HEK293 (cell line): Measurements from ENCODE around the gene B4GALT1.

Source experiments
- CTCF ChIA-PET: fragments of 350-600 bp; formaldehyde crosslinking; extraction: SDS; loops from one replicate; lab custom pipeline; 2021; ENCODE audit warnings: antibody characterized with exemption; lab: Yijun Ruan, JAX
- POLR2A ChIA-PET: fragments of 300-600 bp; formaldehyde crosslinking; extraction: SDS; loops from one replicate; lab custom pipeline; 2020; ENCODE audit warnings: antibody characterized with exemption, inconsistent platforms; lab: Yijun Ruan, JAX
- H3K27ac ChIP-seq: fragments of 200-500 bp; sonication (Bioruptor generic); 2 replicates; pipeline ENCODE4 v1.5.1; 2014; ENCODE audit warnings: low read depth, low read length, control low read depth, inconsistent platforms; ENCODE audit errors: extremely low read depth
- H3K36me3 ChIP-seq, 2 experiments: fragments of 200-500 bp in 1 of 2; sonication (Bioruptor generic) in 1 of 2; 1 replicate in 1 of 2; 2 replicates in 1 of 2; pipeline ENCODE4 v1.5.1; 2014 to 2017; ENCODE audit warnings: inconsistent platforms in 2 of 2, low read length in 2 of 2; ENCODE audit not compliant: control insufficient read depth in 2 of 2, insufficient read depth in 1 of 2
- H3K4me1 ChIP-seq: fragments of 200-500 bp; sonication (Bioruptor generic); 2 replicates; pipeline ENCODE4 v1.5.1; 2014; ENCODE audit warnings: mild to moderate bottlenecking, low read length, inconsistent platforms; ENCODE audit not compliant: control insufficient read depth, insufficient read depth
- H3K4me3 ChIP-seq: 2 replicates; pipeline ENCODE4 v1.5.1; 2011; ENCODE audit warnings: low read depth, mild to moderate bottlenecking, control low read depth, low read length, moderate library complexity
- H3K9me3 ChIP-seq: fragments of 200-500 bp; sonication (Bioruptor generic); 2 replicates; pipeline ENCODE4 v1.5.1; 2014; ENCODE audit warnings: low read depth, low read length, inconsistent platforms; ENCODE audit not compliant: control insufficient read depth, insufficient read depth
- BCL11B ChIP-seq: fragments of 450-650 bp; formaldehyde crosslinking; IDR thresholded peaks from 2 replicates; pipeline ENCODE4 v1.5.1; 2016; ENCODE audit warnings: low read depth, missing biosample characterization, missing genetic modification characterization
- GLIS2 ChIP-seq: fragments of 450-650 bp; formaldehyde crosslinking; IDR thresholded peaks from 2 replicates; pipeline ENCODE4 v1.5.1; 2016; ENCODE audit warnings: missing biosample characterization, missing genetic modification characterization
- RBAK ChIP-seq: fragments of 450-650 bp; formaldehyde crosslinking; IDR thresholded peaks from 2 replicates; pipeline ENCODE4 v1.5.1; 2016; ENCODE audit warnings: missing biosample characterization, missing genetic modification characterization
- SP2 ChIP-seq: fragments of 450-650 bp; formaldehyde crosslinking; IDR thresholded peaks from 2 replicates; pipeline ENCODE4 v1.5.1; 2016; ENCODE audit warnings: missing biosample characterization, missing genetic modification characterization
- SP3 ChIP-seq: fragments of 450-650 bp; formaldehyde crosslinking; IDR thresholded peaks from 2 replicates; pipeline ENCODE4 v1.5.1; 2016; ENCODE audit warnings: missing biosample characterization, missing genetic modification characterization
- ZNF138 ChIP-seq: fragments of 450-650 bp; formaldehyde crosslinking; IDR thresholded peaks from 2 replicates; pipeline ENCODE4 v1.5.1; 2016; ENCODE audit warnings: missing biosample characterization, missing genetic modification characterization, borderline replicate concordance
- ZNF2 ChIP-seq: fragments of 450-650 bp; formaldehyde crosslinking; IDR thresholded peaks from 2 replicates; pipeline ENCODE4 v1.5.1; 2016; ENCODE audit warnings: missing biosample characterization, missing genetic modification characterization
- ZNF202 ChIP-seq: fragments of 450-650 bp; formaldehyde crosslinking; IDR thresholded peaks from 2 replicates; pipeline ENCODE4 v1.5.1; 2016; ENCODE audit warnings: missing biosample characterization, missing genetic modification characterization, borderline replicate concordance
- ZNF223 ChIP-seq: fragments of 450-650 bp; formaldehyde crosslinking; IDR thresholded peaks from 2 replicates; pipeline ENCODE4 v1.5.1; 2016; ENCODE audit warnings: missing biosample characterization, missing genetic modification characterization
- ZNF324 ChIP-seq: fragments of 450-650 bp; formaldehyde crosslinking; IDR thresholded peaks from 2 replicates; pipeline ENCODE4 v1.5.1; 2016; ENCODE audit warnings: missing biosample characterization, missing genetic modification characterization
- ZNF391 ChIP-seq: fragments of 450-650 bp; formaldehyde crosslinking; IDR thresholded peaks from 2 replicates; pipeline ENCODE4 v1.5.1; 2016; ENCODE audit warnings: low read depth, missing biosample characterization, missing genetic modification characterization, borderline replicate concordance
- ZNF423 ChIP-seq: fragments of 450-650 bp; formaldehyde crosslinking; IDR thresholded peaks from 2 replicates; pipeline ENCODE4 v1.5.1; 2016; ENCODE audit warnings: missing biosample characterization, missing genetic modification characterization
- ZNF510 ChIP-seq: fragments of 450-650 bp; formaldehyde crosslinking; IDR thresholded peaks from 2 replicates; pipeline ENCODE4 v1.5.1; 2018; ENCODE audit warnings: mild to moderate bottlenecking, missing genetic modification characterization, missing biosample characterization; ENCODE audit not compliant: insufficient replicate concordance
- ZNF658 ChIP-seq: fragments of 450-650 bp; formaldehyde crosslinking; IDR thresholded peaks from 2 replicates; pipeline ENCODE4; 2016; ENCODE audit warnings: missing biosample characterization, missing genetic modification characterization
- TF ChIP-seq, protein P1 (sequence below): sonication (generic); formaldehyde crosslinking; IDR thresholded peaks from 2 replicates; pipeline ENCODE4 v1.8.1; 2022; ENCODE audit warnings: mild to moderate bottlenecking, moderate library complexity, missing genetic modification reagents
- TF ChIP-seq, protein P2 (sequence below): fragments of 450-650 bp; formaldehyde crosslinking; IDR thresholded peaks from 2 replicates; pipeline ENCODE4 v1.5.1; 2016; ENCODE audit warnings: missing biosample characterization, missing genetic modification characterization
- TF ChIP-seq, protein P3 (sequence below): fragments of 450-650 bp; IDR thresholded peaks from 2 replicates; pipeline ENCODE4 v1.5.1; 2018; ENCODE audit warnings: missing biosample characterization, missing genetic modification characterization
- TF ChIP-seq, protein P4 (sequence below): fragments of 450-650 bp; formaldehyde crosslinking; IDR thresholded peaks from 2 replicates; pipeline ENCODE4 v1.5.1; 2016; ENCODE audit warnings: missing biosample characterization, missing genetic modification characterization
- TF ChIP-seq, protein P5 (sequence below): fragments of 450-650 bp; formaldehyde crosslinking; IDR thresholded peaks from 2 replicates; pipeline ENCODE4 v1.5.1; 2016; ENCODE audit warnings: missing biosample characterization, missing genetic modification characterization

Gene B4GALT1

DNA sequence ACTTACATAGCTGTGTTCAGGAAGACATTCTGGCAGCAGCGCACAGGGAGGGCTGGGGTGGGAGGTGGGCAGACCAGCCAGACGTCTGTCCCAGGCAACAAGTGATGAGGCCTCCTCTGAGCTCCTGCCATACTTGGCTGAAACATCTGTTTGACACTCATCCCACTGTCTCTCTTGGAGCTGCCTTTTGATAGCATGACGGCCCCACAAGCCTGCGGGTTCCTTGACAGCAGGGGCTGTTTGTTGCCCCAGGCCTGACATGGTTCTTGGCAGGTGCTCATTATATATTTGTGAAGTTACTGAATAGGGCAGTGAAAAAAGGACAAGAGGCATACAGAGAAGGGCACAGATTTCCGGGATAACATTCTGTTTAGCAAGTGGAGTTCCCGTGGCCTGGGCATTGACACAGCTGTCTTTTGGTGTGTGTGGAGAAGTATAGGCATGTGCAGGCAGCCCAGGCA, 22.2 kb upstream of the B4GALT1 start:
- POLR2A ChIA-PET = no interaction called here

DNA sequence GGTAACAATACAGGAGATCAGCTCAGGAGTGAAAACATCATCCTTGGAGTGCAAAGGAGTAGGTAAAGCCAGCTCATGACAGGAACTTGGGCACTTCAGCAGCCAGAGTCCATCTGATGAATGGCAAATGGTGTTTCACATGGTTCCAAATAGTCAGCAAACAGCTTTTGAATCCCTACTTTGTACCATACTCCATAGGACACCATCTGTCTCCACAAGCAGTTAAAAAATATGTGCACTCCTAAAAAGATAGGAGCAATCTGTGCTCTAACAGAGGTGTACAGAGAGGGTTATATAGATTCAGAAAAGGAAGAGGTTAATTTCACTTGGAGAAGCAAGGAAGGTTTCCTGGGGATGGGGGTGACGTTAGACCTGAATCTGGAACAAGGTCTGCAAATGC, 21.6 kb upstream of the B4GALT1 start:
- no peaks in the 10 kb centered on the region for H3K36me3 ChIP-seq
- ChIA-PET CTCF (no interaction called here), POLR2A (no interaction called here)
- no peak overlapping the region for H3K4me3 ChIP-seq
- no peaks in the 10 kb centered on the region for H3K9me3 ChIP-seq
- H3K27ac ChIP-seq = no peak overlapping the region
- no peaks in the 10 kb centered on the region for H3K4me1 ChIP-seq
- TF ChIP-seq ZNF423 (tag by site-specific recombination) (no peak), SP2 (no peak), ZNF510 (tag by site-specific recombination) (no peak), ZNF202 (tag by site-specific recombination) (no peak), RBAK (no peak), ZNF2 (tag by site-specific recombination) (no peak), BCL11B (tag by site-specific recombination) (no peak), ZNF138 (tag by site-specific recombination) (no peak)
- TF ChIP-seq, protein P1, sequence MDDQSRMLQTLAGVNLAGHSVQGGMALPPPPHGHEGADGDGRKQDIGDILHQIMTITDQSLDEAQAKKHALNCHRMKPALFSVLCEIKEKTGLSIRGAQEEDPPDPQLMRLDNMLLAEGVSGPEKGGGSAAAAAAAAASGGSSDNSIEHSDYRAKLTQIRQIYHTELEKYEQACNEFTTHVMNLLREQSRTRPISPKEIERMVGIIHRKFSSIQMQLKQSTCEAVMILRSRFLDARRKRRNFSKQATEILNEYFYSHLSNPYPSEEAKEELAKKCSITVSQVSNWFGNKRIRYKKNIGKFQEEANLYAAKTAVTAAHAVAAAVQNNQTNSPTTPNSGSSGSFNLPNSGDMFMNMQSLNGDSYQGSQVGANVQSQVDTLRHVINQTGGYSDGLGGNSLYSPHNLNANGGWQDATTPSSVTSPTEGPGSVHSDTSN = no peak
- TF ChIP-seq, protein P2, sequence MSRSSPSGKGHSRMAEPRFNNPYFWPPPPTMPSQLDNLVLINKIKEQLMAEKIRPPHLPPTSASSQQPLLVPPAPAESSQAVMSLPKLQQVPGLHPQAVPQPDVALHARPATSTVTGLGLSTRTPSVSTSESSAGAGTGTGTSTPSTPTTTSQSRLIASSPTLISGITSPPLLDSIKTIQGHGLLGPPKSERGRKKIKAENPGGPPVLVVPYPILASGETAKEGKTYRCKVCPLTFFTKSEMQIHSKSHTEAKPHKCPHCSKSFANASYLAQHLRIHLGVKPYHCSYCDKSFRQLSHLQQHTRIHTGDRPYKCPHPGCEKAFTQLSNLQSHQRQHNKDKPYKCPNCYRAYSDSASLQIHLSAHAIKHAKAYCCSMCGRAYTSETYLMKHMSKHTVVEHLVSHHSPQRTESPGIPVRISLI = no peak

More for the DNA sequence above, 22.2 kb upstream of the B4GALT1 start:
- TF ChIP-seq BCL11B (tag by site-specific recombination) (no peak), ZNF658 (tag by site-specific recombination) (no peak), GLIS2 (no peak), ZNF391 (tag by site-specific recombination) (no peak), ZNF324 (tag by site-specific recombination) (no peak), ZNF223 (tag by site-specific recombination) (no peak), SP3 (tag by site-specific recombination) (no peak)
- TF ChIP-seq, protein P3, sequence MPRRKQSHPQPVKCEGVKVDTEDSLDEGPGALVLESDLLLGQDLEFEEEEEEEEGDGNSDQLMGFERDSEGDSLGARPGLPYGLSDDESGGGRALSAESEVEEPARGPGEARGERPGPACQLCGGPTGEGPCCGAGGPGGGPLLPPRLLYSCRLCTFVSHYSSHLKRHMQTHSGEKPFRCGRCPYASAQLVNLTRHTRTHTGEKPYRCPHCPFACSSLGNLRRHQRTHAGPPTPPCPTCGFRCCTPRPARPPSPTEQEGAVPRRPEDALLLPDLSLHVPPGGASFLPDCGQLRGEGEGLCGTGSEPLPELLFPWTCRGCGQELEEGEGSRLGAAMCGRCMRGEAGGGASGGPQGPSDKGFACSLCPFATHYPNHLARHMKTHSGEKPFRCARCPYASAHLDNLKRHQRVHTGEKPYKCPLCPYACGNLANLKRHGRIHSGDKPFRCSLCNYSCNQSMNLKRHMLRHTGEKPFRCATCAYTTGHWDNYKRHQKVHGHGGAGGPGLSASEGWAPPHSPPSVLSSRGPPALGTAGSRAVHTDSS (tag by site-specific recombination) = no peak
- TF ChIP-seq, protein P4, sequence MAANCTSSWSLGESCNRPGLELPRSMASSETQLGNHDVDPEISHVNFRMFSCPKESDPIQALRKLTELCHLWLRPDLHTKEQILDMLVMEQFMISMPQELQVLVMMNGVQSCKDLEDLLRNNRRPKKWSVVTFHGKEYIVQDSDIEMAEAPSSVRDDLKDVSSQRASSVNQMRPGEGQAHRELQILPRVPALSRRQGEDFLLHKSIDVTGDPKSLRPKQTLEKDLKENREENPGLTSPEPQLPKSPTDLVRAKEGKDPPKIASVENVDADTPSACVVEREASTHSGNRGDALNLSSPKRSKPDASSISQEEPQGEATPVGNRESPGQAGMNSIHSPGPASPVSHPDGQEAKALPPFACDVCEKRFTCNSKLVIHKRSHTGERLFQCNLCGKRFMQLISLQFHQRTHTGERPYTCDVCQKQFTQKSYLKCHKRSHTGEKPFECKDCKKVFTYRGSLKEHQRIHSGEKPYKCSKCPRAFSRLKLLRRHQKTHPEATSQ = no peak
- TF ChIP-seq, protein P5, sequence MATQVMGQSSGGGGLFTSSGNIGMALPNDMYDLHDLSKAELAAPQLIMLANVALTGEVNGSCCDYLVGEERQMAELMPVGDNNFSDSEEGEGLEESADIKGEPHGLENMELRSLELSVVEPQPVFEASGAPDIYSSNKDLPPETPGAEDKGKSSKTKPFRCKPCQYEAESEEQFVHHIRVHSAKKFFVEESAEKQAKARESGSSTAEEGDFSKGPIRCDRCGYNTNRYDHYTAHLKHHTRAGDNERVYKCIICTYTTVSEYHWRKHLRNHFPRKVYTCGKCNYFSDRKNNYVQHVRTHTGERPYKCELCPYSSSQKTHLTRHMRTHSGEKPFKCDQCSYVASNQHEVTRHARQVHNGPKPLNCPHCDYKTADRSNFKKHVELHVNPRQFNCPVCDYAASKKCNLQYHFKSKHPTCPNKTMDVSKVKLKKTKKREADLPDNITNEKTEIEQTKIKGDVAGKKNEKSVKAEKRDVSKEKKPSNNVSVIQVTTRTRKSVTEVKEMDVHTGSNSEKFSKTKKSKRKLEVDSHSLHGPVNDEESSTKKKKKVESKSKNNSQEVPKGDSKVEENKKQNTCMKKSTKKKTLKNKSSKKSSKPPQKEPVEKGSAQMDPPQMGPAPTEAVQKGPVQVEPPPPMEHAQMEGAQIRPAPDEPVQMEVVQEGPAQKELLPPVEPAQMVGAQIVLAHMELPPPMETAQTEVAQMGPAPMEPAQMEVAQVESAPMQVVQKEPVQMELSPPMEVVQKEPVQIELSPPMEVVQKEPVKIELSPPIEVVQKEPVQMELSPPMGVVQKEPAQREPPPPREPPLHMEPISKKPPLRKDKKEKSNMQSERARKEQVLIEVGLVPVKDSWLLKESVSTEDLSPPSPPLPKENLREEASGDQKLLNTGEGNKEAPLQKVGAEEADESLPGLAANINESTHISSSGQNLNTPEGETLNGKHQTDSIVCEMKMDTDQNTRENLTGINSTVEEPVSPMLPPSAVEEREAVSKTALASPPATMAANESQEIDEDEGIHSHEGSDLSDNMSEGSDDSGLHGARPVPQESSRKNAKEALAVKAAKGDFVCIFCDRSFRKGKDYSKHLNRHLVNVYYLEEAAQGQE = no peak
- TF ChIP-seq, all 188 proteins: peak for 0
- no peaks in the 10 kb centered on the region for H3K36me3 ChIP-seq
- no peaks in the 10 kb centered on the region for H3K4me1 ChIP-seq
- no peak overlapping the region for H3K27ac ChIP-seq
- CTCF ChIA-PET = no interaction called here
- H3K9me3 ChIP-seq = no peaks in the 10 kb centered on the region
- H3K4me3 ChIP-seq = no peak overlapping the region
